ENCODE measurements around the gene GOLT1A.

The GOLT1A gene

DNA sequence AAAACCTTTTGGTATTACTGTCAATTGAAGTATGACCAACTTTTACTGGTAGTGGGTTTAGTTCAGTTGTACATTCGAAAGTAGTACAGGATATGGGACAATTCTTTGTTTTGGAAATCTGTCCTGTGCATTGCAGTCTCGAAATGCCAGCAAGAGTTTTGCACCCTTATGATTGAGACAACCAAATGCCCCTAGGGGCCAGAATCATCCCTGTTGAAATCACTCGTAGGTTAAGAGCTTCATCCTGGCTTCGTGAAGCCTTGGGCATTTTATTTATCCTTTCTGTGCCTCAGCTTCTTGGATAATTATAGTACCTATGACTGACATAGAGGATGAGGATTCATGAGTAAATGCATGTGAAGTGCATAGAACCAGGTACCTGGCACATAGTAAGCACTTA, 2.4 kb upstream of the GOLT1A start:
- Histone ChIP-seq H3K9ac (ENCODE audit: low read depth, low read length) (no peak overlapping the region), H3K9me3 (ENCODE audit: insufficient read depth, low read depth, low read length) (no peaks in the 10 kb centered on the region), H3K36me3 (ENCODE audit: insufficient read depth, low read depth, low read length) (no peaks in the 10 kb centered on the region), H3K27ac (ENCODE audit: low read length) (no peak overlapping the region), H3K4me1 (ENCODE audit: insufficient read depth, low read length) (no peaks in the 10 kb centered on the region), H3K4me3 (ENCODE audit: low read length) (no peak overlapping the region), H3K27me3 (ENCODE audit: insufficient read depth, low read length) (peaks cover 4% of the 10 kb centered on the region; the same call in 1 of the 2 replicates)

DNA sequence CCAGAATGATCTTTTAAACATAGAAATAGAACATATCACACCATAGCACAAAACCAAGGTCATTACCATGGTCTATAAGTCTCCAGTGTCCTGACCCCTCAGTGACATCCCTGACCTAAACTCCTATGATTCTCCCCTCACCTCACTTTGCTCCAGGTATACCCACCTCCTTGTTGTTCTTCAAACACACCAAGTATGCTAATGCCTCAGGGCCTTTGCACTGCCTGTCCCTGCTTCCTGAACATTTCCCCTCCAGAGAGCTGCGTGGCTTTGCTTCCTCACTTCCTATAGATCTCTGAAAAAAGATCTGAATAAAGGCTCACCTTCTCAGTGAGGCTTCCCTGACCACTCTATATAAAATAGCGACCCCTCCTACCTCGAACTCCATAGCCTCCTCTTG, 1.1 kb downstream of the GOLT1A start:
- no peak overlapping the region for H3K9ac ChIP-seq (ENCODE audit: low read depth, low read length)
- peaks cover 4% of the 10 kb centered on the region; the same call in 1 of the 2 replicates for H3K27me3 ChIP-seq (ENCODE audit: insufficient read depth, low read length)
- H3K4me1 ChIP-seq (ENCODE audit: insufficient read depth, low read length) = no peaks in the 10 kb centered on the region
- no peaks in the 10 kb centered on the region for H3K9me3 ChIP-seq (ENCODE audit: insufficient read depth, low read depth, low read length)
- H3K36me3 ChIP-seq (ENCODE audit: insufficient read depth, low read depth, low read length) = no peaks in the 10 kb centered on the region
- no peak overlapping the region for H3K27ac ChIP-seq (ENCODE audit: low read length)
- no peak overlapping the region for H3K4me3 ChIP-seq (ENCODE audit: low read length)

DNA sequence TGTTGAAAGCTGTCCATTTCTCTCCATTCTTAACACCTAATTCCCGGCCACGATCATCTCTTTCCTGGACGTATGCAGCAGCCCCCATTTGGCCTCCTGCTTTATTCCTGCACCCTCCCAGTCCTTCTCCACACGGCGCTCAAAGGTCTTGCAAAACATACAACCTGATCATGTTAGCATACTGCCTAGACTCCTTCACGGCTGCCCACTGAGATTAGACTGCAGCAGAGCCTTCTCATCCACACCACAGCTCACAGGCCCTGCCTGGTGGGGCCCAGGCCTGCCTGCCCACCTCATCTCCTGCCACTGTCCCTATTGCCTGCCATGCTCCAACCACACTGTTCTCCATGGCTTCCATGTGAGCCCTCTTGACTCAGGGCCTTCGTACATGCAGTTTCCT, 2.7 kb downstream of the GOLT1A start:
- Histone ChIP-seq H3K4me1 (ENCODE audit: insufficient read depth, low read length) (no peaks in the 10 kb centered on the region), H3K27me3 (ENCODE audit: insufficient read depth, low read length) (peaks cover 4% of the 10 kb centered on the region; the same call in 1 of the 2 replicates), H3K9me3 (ENCODE audit: insufficient read depth, low read depth, low read length) (no peaks in the 10 kb centered on the region), H3K4me3 (ENCODE audit: low read length) (no peak overlapping the region), H3K9ac (ENCODE audit: low read depth, low read length) (no peak overlapping the region), H3K27ac (ENCODE audit: low read length) (no peak overlapping the region), H3K36me3 (ENCODE audit: insufficient read depth, low read depth, low read length) (no peaks in the 10 kb centered on the region)

DNA sequence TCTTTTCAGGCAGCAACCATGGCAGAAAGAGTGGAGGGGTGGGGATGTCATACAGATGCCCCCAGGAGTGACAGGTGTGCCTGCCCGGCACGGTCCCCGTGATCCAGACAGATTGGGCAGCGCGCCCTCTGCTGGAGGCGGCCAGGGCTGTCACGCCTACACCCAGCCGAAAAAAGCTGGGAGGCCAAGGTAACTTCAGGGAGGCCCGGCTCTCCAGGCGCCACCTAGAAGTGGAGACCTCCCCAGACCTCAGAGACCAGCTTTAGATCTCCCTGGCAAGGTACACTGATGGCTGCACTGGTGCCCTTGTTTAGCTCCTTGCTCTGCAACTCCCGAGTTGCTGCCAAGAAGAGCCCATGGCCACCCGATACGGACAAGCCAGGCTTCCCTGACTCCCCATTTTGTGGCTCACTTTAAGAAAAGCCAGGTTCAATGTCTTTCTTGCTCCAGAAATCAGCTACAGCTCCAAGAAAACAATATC, 6.6 kb downstream of the GOLT1A start:
- no peaks in the 10 kb centered on the region for H3K9me3 ChIP-seq (ENCODE audit: insufficient read depth, low read depth, low read length)
- no peak overlapping the region for H3K9ac ChIP-seq (ENCODE audit: low read depth, low read length)
- no peak overlapping the region for H3K4me3 ChIP-seq (ENCODE audit: low read length)
- no peaks in the 10 kb centered on the region for H3K36me3 ChIP-seq (ENCODE audit: insufficient read depth, low read depth, low read length)
- H3K4me1 ChIP-seq (ENCODE audit: insufficient read depth, low read length) = no peaks in the 10 kb centered on the region
- H3K27me3 ChIP-seq (ENCODE audit: insufficient read depth, low read length) = no peaks in the 10 kb centered on the region
- H3K27ac ChIP-seq (ENCODE audit: low read length) = no peak overlapping the region

DNA sequence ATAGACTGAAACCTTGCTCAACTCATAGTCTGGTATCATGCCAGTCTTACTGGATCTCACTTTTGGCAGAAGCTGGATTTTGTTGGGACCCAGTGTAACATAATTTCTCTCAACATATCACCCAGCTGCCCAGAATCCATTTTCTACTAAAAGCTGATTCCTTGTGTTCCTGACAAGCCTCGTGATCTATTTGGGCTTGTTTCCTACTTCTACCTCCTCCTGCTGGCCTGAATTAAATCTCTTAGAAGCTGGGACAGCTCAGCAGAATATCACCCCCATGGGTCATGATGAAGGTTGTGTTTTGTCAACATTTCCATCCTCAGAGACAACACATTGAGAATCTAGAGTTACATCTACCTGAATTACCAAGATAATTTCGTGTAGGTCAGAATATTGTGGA, 7.7 kb downstream of the GOLT1A start:
- Histone ChIP-seq H3K27ac (ENCODE audit: low read length) (no peak overlapping the region), H3K4me1 (ENCODE audit: insufficient read depth, low read length) (no peaks in the 10 kb centered on the region), H3K4me3 (ENCODE audit: low read length) (no peak overlapping the region), H3K27me3 (ENCODE audit: insufficient read depth, low read length) (no peaks in the 10 kb centered on the region), H3K36me3 (ENCODE audit: insufficient read depth, low read depth, low read length) (no peaks in the 10 kb centered on the region), H3K9me3 (ENCODE audit: insufficient read depth, low read depth, low read length) (no peaks in the 10 kb centered on the region), H3K9ac (ENCODE audit: low read depth, low read length) (no peak overlapping the region)

DNA sequence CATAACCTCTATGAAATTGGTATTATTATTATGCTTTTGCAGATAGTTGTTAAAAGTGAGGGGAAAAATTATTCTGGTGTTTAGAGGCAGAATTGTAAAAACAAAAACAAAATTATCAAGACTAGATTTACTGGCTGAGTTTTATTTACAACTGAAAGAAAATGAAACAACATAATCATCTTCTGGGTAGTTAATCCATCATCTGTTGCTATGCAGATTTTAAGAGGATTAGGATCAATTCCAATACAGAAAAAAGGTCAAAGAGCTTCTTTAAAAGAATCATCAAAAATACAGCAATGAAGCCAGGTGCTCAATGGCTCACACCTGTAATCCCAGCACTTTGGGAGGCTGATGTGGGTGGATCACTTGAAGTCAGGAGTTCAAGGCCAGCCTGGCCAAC, 8.3 kb downstream of the GOLT1A start:
- Histone ChIP-seq H3K4me3 (ENCODE audit: low read length) (no peak overlapping the region), H3K9ac (ENCODE audit: low read depth, low read length) (no peak overlapping the region)

DNA sequence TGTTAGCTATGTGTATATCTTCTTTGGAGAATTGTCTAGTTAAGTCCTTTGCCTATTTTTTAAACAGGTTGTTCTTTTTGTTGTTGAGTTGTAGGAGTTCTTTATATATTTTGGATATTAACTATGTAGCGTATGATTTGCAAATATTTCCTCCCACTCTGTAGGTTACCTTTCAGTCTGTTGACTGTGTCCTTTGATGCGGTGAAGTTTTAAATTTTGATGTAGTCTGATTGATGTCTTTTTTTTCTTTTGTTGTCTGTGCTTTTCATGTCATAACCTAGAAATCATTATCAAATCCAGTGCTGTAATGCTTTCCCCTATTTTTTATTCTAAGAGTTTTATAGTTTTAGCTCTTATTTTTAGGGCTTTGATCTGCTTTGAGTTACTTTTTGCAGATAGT, 8.8 kb downstream of the GOLT1A start:
- Histone ChIP-seq H3K27me3 (ENCODE audit: insufficient read depth, low read length) (no peaks in the 10 kb centered on the region), H3K27ac (ENCODE audit: low read length) (no peak overlapping the region), H3K4me3 (ENCODE audit: low read length) (no peak overlapping the region), H3K9ac (ENCODE audit: low read depth, low read length) (no peak overlapping the region), H3K9me3 (ENCODE audit: insufficient read depth, low read depth, low read length) (no peaks in the 10 kb centered on the region), H3K4me1 (ENCODE audit: insufficient read depth, low read length) (no peaks in the 10 kb centered on the region), H3K36me3 (ENCODE audit: insufficient read depth, low read depth, low read length) (no peaks in the 10 kb centered on the region)

More for the DNA sequence above, 8.3 kb downstream of the GOLT1A start:
- Histone ChIP-seq H3K9me3 (ENCODE audit: insufficient read depth, low read depth, low read length) (no peaks in the 10 kb centered on the region), H3K27ac (ENCODE audit: low read length) (no peak overlapping the region), H3K4me1 (ENCODE audit: insufficient read depth, low read length) (no peaks in the 10 kb centered on the region), H3K36me3 (ENCODE audit: insufficient read depth, low read depth, low read length) (no peaks in the 10 kb centered on the region), H3K27me3 (ENCODE audit: insufficient read depth, low read length) (no peaks in the 10 kb centered on the region)

DNA sequence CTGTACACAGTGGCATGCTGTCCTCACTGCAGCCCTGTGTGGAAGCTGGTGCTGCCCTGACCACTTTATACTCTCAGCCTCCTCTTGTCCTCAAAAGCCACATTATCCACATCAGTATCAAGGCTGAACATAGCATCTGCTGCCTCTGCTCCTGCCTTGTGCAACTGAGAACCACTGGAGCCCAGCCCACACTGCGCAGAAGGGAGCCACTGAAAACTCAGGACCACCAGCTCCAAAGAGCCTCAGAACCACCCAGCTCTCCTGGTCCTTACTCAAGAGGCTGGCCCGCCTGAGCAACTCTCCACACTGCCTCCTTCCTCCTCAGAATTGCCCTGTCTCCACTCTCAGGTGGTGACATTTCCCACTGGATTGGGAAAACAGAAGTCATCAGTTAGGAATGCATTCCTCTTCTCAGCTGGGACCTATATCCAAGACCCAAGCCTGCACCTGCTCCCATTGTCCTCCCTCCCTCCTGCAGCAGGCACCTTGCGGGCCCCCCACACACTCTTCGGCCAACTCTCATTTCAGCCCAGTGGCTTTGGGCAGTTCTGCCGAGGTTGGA, 10.5 kb downstream of the GOLT1A start:
- Histone ChIP-seq H3K9ac (ENCODE audit: low read depth, low read length) (no peak overlapping the region), H3K36me3 (ENCODE audit: insufficient read depth, low read depth, low read length) (no peaks in the 10 kb centered on the region), H3K4me1 (ENCODE audit: insufficient read depth, low read length) (peaks cover 6% of the 10 kb centered on the region; the same call in 1 of the 2 replicates), H3K4me3 (ENCODE audit: low read length) (no peak overlapping the region), H3K9me3 (ENCODE audit: insufficient read depth, low read depth, low read length) (no peaks in the 10 kb centered on the region), H3K27me3 (ENCODE audit: insufficient read depth, low read length) (no peaks in the 10 kb centered on the region), H3K27ac (ENCODE audit: low read length) (no peak overlapping the region)

DNA sequence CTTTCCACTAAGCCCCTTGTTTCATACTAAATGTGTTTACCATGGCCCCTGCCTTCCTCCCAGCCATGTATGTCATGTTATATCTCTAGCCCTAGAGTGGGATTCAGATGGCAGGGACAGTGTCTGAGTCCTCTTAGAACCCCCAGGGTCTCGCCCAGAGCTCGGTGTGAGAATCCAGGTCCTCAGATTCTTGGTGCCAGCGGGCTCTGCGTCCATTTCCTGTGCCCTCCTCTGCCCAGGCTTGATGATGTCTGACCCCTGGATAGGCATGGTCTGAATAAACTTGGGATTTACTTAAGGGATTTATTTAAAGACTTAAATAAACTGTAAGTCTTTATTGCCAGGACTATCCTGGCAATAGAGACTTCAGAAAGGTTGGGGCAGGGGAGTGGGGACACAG, 11.3 kb downstream of the GOLT1A start:
- Histone ChIP-seq H3K4me3 (ENCODE audit: low read length) (no peak overlapping the region), H3K36me3 (ENCODE audit: insufficient read depth, low read depth, low read length) (no peaks in the 10 kb centered on the region), H3K9ac (ENCODE audit: low read depth, low read length) (no peak overlapping the region), H3K27ac (ENCODE audit: low read length) (no peak overlapping the region), H3K9me3 (ENCODE audit: insufficient read depth, low read depth, low read length) (no peaks in the 10 kb centered on the region), H3K27me3 (ENCODE audit: insufficient read depth, low read length) (0 out of 2 replicates have a peak, but pooled peaks cover 2% of the 10 kb centered on the region), H3K4me1 (ENCODE audit: insufficient read depth, low read length) (peaks cover 6% of the 10 kb centered on the region; the same call in 1 of the 2 replicates)

DNA sequence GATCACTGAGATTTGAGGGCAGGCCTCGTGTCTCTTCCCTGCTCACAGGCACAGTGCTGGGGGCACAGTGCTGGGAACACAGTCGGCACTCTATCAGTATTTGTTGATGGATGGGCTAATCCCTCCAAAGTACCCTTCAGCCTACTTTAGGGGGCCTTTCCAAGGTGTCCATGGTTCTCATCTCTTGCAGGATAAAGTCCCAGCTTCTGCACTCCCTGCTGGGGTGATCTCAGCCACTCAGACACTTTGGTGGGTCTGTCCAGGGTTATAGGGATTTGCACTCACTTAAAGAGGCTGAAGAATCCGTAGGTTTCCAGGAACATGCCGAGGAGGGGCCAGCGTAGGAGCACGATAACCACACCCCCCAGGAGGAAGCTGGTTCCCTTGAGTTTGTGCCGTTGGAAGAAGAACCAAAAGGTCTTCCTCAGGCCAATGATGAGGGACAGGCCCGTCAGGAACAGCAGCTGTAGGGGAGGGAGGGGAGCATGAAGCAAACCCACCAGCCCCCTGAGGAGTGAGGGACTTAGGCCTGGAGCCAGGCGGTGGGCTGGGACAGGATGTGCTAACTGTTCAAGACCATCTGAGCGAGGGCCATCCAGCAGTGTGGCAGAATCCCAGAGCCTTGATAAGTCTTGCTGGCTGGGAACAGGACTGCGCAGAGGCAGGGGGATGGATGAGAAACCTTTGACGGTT, 12.3 kb downstream of the GOLT1A start:
- Histone ChIP-seq H3K36me3 (ENCODE audit: insufficient read depth, low read depth, low read length) (no peaks in the 10 kb centered on the region), H3K9me3 (ENCODE audit: insufficient read depth, low read depth, low read length) (no peaks in the 10 kb centered on the region), H3K9ac (ENCODE audit: low read depth, low read length) (no peak overlapping the region), H3K4me3 (ENCODE audit: low read length) (no peak overlapping the region), H3K27me3 (ENCODE audit: insufficient read depth, low read length) (0 out of 2 replicates have a peak, but pooled peaks cover 3% of the 10 kb centered on the region), H3K27ac (ENCODE audit: low read length) (no peak overlapping the region), H3K4me1 (ENCODE audit: insufficient read depth, low read length) (peaks cover 6% of the 10 kb centered on the region; the same call in 1 of the 2 replicates)

DNA sequence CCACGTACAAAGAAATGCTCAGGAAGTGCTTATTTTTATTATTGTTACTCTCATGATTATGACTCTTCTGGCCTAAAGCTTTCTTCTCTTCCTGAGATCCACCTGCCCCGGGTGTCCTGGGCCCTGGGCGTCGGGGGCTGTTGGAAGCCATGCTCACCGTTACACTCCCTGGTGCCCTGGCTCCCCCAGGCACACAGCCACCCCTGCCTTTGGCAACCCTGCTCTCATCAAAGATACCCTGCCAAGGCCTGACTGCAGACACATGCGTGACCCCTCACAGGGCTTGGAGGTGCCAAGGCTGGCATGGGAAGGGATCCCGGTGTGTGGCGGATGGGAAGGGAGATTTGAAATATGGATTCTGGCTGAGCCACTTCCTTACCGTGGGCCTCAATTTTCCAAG, 14.2 kb downstream of the GOLT1A start:
- no peak overlapping the region for H3K9ac ChIP-seq (ENCODE audit: low read depth, low read length)
- H3K27me3 ChIP-seq (ENCODE audit: insufficient read depth, low read length) = 0 out of 2 replicates have a peak, but pooled peaks cover 3% of the 10 kb centered on the region
- H3K27ac ChIP-seq (ENCODE audit: low read length) = no peak overlapping the region
- no peaks in the 10 kb centered on the region for H3K36me3 ChIP-seq (ENCODE audit: insufficient read depth, low read depth, low read length)
- H3K9me3 ChIP-seq (ENCODE audit: insufficient read depth, low read depth, low read length) = no peaks in the 10 kb centered on the region
- H3K4me3 ChIP-seq (ENCODE audit: low read length) = no peak overlapping the region
- peaks cover 6% of the 10 kb centered on the region; the same call in 1 of the 2 replicates for H3K4me1 ChIP-seq (ENCODE audit: insufficient read depth, low read length)
